ENCODE measurements around the gene DOK1.

DNA sequence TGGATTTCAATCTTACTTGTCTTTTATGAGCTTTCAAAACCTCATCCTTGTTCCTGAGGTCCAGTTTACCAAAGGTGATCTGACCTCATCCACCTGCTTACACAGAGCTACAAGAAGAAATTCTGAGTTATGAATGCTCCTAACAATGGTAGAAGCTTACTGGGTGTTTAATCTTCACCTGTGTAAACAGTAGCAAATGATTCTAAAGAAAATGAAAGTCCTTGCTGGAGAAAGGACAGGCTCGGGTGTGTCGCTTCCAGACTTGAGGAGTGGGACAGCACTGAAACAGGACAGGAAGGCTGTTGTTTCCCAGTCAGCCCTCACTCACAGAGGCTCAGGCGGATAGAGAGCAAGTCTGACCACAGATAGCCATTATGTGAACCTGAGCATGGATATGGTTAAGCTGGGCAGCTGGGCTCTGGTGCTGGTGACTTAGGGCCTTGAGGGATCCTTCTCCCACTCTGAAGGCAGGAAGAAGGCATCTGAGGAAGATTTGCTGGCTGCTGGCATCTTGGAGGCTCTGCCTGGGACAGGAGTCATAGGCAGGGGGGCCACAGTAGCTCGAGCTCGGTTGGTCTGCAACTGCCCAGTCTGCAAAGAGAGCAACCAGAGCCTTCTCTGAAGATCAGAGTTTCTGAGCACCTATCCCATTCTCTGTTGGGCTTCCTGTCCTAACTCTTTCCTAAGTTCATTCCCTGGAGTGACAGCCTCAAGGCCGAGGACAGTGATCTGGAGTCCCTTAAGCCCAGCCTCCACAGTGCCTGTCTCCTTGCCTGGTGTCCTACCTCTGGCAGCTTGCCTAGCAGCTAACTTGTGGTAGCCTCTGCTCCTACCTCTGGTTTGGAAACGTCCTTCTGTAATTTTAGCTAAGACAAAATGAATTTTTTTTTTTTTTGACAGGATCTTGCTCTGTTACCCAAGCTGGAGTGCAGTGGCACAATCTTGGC lies 4.0 kb downstream of the DOK1 start:
- no peak for TF ChIP-seq EZH2 (IDR thresholded peaks at IDR 0.05; ENCODE audit: low read depth)
- no peak for TF ChIP-seq CTCF (conservative IDR thresholded peaks at IDR 0.05)

Measured in PC-9 (cell line).